Osteoblast (primary cell): ENCODE data around the gene CCNG1. TPM values are rescaled to one million over a fixed set of nuclear protein-coding genes. Genes with fewer than 3 reads are reported as not detected.
"Not testable (repeated sequence)": the region's sequence is repeated elsewhere in the genome, so short reads cannot be mapped to it uniquely, and the experiment has no call there.

Experiments used
- DNase-seq: peaks from one replicate; pipeline ENCODE4 v3.0.0; 2011; ENCODE audit warnings: low spot score, mixed read lengths; ENCODE audit not compliant: insufficient read length; ENCODE audit errors: missing footprints
- H2AFZ ChIP-seq: 2 replicates; pipeline ENCODE4 v1.6.0; 2011; ENCODE audit warnings: mild to moderate bottlenecking, low read length
- H3K27ac ChIP-seq: 2 replicates; pipeline ENCODE4 v1.5.1; 2011; ENCODE audit warnings: mild to moderate bottlenecking, low read depth, low read length, moderate library complexity
- H3K27me3 ChIP-seq: 2 replicates; pipeline ENCODE4 v1.6.0; 2012; ENCODE audit warnings: mild to moderate bottlenecking, control low read depth, inconsistent platforms, low read length, moderate library complexity; ENCODE audit not compliant: insufficient read depth
- H3K36me3 ChIP-seq: 2 replicates; pipeline ENCODE4 v1.5.1; 2011; ENCODE audit warnings: mild to moderate bottlenecking, low read length, control low read depth, moderate library complexity; ENCODE audit not compliant: insufficient read depth
- H3K4me1 ChIP-seq: 2 replicates; pipeline ENCODE4 v1.5.1; 2011; ENCODE audit warnings: mild to moderate bottlenecking, low read length, control low read depth, moderate library complexity; ENCODE audit not compliant: insufficient read depth
- H3K4me2 ChIP-seq: 2 replicates; pipeline ENCODE4 v1.6.0; 2011; ENCODE audit warnings: mild to moderate bottlenecking, low read length; ENCODE audit not compliant: insufficient read depth
- H3K4me3 ChIP-seq: fragments of 200-600 bp; sonication (generic); 3 replicates; pipeline ENCODE4 v1.5.1; 2012; ENCODE audit warnings: mild to moderate bottlenecking, low read length, inconsistent platforms; ENCODE audit not compliant: insufficient read depth
- H3K79me2 ChIP-seq: 2 replicates; pipeline ENCODE4 v1.6.0; 2012; ENCODE audit warnings: mild to moderate bottlenecking, low read length, control low read depth, inconsistent platforms; ENCODE audit not compliant: insufficient read depth
- H3K9me3 ChIP-seq: 2 replicates; pipeline ENCODE4 v1.5.1; 2011; ENCODE audit warnings: low read depth, low read length, control low read depth
- H4K20me1 ChIP-seq: 2 replicates; pipeline ENCODE4 v1.6.0; 2012; ENCODE audit warnings: mild to moderate bottlenecking, low read length, control low read depth; ENCODE audit not compliant: insufficient read depth
- total RNA-seq: library from RNA; depleted of rRNA; stranded (reverse); fragments of >200 nt; gene quantifications from 2 replicates; pipeline ENCODE4 v1.2.3, GENCODE V29; 2012
- TF ChIP-seq, protein P1 (sequence below): IDR thresholded peaks from 2 replicates; pipeline ENCODE4 v1.5.1; 2011; ENCODE audit warnings: mild to moderate bottlenecking, low read depth, low read length, moderate library complexity; ENCODE audit errors: extremely low read depth

CCNG1 gene
- total RNA-seq, 1 donor, result 469 TPM

- Histone ChIP-seq H3K4me1 (no peaks in the 10 kb centered on the region), H3K79me2 (no peaks in the 10 kb centered on the region), H3K36me3 (no peaks in the 10 kb centered on the region), H3K9me3 (no peaks in the 10 kb centered on the region), H3K27me3 (no peaks in the 10 kb centered on the region), H3K4me3 (no peak overlapping the region), H3K4me2 (no peak overlapping the region), H2AFZ (no peak overlapping the region), H3K27ac (no peak overlapping the region), H4K20me1 (no peaks in the 10 kb centered on the region)
- TF ChIP-seq, protein P1, sequence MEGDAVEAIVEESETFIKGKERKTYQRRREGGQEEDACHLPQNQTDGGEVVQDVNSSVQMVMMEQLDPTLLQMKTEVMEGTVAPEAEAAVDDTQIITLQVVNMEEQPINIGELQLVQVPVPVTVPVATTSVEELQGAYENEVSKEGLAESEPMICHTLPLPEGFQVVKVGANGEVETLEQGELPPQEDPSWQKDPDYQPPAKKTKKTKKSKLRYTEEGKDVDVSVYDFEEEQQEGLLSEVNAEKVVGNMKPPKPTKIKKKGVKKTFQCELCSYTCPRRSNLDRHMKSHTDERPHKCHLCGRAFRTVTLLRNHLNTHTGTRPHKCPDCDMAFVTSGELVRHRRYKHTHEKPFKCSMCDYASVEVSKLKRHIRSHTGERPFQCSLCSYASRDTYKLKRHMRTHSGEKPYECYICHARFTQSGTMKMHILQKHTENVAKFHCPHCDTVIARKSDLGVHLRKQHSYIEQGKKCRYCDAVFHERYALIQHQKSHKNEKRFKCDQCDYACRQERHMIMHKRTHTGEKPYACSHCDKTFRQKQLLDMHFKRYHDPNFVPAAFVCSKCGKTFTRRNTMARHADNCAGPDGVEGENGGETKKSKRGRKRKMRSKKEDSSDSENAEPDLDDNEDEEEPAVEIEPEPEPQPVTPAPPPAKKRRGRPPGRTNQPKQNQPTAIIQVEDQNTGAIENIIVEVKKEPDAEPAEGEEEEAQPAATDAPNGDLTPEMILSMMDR, result no peak
- no peak for DNase-seq
Measured at GRCh38 chr5:163424836-163425235, 12.6 kb upstream of the CCNG1 start.

DNA sequence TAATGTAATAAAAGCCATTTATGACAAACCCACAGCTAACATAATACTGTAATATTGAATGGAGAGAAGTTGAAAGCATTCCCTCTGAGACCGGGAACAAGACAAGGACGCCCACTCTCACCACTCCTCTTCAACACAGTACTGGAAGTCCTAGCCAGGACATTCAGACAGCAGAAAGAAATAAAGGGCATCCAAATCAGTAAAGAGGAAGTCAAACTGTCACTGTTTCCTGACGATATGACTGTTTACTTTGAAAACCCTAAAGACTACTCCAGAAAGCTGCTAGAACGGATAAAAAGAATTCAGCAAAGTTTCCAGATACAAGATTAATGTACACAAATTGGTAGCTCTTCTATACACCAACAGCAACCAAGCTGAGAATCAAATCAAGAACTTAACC, 11.3 kb upstream of the CCNG1 start:
- H3K36me3 ChIP-seq, H3K27ac ChIP-seq, H3K4me1 ChIP-seq, H3K4me3 ChIP-seq, H3K4me2 ChIP-seq, DNase-seq, H2AFZ ChIP-seq, H3K27me3 ChIP-seq, H3K79me2 ChIP-seq, H3K9me3 ChIP-seq, H4K20me1 ChIP-seq: not testable (repeated sequence)

DNA sequence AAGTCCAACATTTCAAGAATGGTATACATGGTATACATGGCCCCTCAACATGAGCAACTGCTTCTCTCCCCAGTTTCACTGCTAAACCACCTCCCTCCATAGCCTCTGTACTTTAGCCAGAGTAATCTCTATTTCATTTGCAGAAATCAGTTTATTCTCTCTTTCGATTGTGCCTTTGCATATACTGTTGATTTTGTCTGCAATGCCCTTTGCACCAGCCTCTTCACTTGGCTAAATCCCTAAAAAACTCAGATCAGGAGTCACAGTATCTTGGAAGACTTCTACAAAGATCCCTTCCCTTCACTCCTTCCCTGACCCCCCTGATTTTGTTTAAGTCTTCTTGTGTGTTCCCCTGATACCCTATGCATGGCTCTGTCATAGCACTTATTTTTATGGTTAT, 4.9 kb upstream of the CCNG1 start:
- no peaks in the 10 kb centered on the region for H4K20me1 ChIP-seq
- peaks cover 2% of the 10 kb centered on the region for H3K79me2 ChIP-seq
- no peak overlapping the region for H3K27ac ChIP-seq
- DNase-seq, result no peak
- H3K36me3 ChIP-seq, result no peaks in the 10 kb centered on the region
- H3K4me2 ChIP-seq, result no peak overlapping the region
- H2AFZ ChIP-seq, result no peak overlapping the region
- H3K4me3 ChIP-seq, result no peak overlapping the region
- H3K4me1 ChIP-seq, result peaks cover 8% of the 10 kb centered on the region
- H3K9me3 ChIP-seq, result no peaks in the 10 kb centered on the region
- H3K27me3 ChIP-seq, result no peaks in the 10 kb centered on the region
- TF ChIP-seq, protein P1, result no peak

DNA sequence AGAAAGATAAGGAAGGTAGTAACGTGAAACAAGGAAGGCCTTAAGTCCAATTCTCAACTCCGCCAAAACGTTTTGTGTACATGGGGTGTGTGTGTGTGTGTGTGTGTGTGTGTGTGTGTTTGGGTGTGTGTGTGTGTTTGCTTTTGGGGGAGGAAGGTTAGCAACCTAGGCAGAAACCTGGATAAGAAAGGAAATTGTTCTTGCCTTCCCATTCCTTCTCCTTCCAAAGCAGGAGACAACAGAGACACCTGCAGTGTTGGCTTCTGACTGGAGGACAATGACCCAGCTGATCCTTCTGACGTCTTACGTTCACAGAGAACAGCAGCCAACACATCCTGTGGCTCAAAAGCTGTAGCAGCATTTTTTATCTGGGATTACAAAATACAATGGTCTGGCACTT, 4.1 kb upstream of the CCNG1 start:
- TF ChIP-seq, protein P1, result no peak
- Histone ChIP-seq H3K4me2 (no peak overlapping the region), H2AFZ (no peak overlapping the region), H3K36me3 (no peaks in the 10 kb centered on the region), H3K27ac (no peak overlapping the region), H3K4me3 (no peak overlapping the region), H4K20me1 (peaks cover 5% of the 10 kb centered on the region), H3K79me2 (peaks cover 9% of the 10 kb centered on the region), H3K4me1 (peaks cover 10% of the 10 kb centered on the region), H3K9me3 (no peaks in the 10 kb centered on the region), H3K27me3 (no peaks in the 10 kb centered on the region)
- no peak for DNase-seq
